D341Med (cell line): ENCODE measurements around the gene REEP6.
"Not testable (repeated sequence)": the region's sequence is repeated elsewhere in the genome, so short reads cannot be mapped to it uniquely, and the experiment has no call there.

Experiments
- DNase-seq: peaks from one replicate; pipeline ENCODE4 v3.0.0; 2012; ENCODE audit warnings: low spot score

Gene REEP6

DNA sequence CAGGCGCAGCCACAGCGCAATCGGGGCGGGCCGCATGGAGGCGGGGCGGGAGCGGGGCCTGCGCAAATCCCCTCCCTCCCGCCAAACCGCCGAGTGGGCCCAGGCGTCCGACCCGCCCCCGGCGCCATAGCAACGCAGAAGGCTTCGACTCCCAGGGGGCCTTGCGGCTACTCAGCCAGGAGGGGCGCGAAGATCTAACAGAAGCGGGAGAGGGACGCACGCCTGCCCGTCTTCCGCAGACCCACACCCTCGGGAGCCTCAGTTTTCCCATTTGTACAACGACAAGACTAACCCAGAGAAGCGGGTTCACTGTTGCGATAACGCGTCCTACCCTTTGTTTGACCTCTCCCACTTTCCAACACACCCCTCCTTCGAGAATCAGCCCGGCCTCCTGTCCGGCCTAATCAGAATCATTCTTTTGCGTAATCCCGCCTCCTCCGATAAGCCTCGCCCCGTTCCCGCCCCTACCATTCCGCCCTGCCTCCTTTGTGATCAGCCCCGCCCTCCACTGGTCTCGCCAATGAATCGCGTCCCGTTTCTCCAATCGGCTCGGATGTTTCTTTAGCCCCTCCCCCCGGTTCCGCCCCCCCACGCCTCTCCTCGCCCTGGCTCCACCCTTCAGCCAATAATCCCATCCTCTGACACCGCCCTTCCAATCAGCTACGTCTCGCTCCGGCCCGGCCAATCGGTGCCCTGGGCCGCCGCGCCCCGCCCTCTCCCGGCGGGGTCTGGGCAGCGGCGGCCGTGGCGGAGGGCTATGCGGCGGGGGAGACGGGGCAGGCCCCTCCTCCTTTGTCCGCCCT lies 469 bp upstream of the REEP6 start, which contains the start of gene PCSK4:
Gene PCSK4 (minus strand): TSS at position 40 of the 803 bp plus-strand sequence. CDS start 4 bp downstream, at position 36.
- DNase-seq = peak; percentile 97

DNA sequence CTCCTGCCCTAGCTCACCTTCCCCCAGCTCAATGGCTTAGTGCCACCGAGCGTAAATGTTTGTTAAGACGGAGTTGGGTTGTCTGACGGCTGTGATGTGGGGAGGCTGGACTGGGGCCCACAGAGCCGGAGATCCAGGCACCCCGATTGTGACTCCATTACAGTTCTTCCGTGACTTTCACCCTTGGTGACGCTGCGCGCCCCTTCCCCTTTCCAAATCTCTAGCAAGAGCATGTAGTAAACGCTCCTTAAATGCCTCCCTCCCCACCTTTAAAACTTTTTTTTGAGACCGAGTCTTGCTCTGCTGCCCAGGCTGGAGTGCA lies 829 bp downstream of the REEP6 start:
- DNase-seq = no peak

GRCh38 chr19:1492474-1493006 lies 1.6 kb downstream of the REEP6 start:
- DNase-seq = no peak

DNA sequence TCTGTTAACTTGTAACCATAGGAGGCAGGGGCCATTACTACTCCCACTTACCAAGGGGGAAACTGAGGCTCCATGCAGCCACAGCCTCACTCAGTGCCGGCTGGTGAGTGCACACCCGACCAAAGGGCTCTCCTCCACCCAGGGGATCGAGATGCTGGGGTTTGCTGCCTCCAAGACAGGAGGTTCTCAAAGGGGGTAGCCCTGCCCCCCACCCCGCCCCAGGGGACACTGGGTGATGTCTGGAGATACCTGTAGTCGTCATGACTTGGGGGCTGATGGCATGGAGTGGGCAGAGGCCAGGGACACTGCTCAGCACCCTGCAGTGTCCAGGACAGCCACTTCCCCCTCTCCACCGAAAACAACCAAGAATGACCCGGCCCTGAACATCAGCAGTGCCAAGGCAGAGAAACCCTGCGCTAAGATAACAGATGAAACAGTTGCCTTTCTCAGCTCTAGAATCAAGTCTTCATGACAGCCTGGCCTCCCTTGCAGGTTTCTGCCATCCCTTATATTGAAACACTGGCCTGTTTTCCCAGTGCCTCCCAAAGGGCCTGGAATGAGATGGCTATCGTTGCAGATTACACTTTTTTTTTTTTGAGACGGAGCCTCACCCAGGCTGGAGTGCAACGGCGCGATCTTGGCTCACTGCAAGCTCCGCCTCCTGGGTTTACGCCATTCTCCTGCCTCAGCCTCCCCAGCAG lies 3.3 kb downstream of the REEP6 start:
- no peak for DNase-seq

- DNase-seq = no peak
These were observed 4.2 kb downstream of the REEP6 start for GRCh38 chr19:1495051-1495798.

DNA sequence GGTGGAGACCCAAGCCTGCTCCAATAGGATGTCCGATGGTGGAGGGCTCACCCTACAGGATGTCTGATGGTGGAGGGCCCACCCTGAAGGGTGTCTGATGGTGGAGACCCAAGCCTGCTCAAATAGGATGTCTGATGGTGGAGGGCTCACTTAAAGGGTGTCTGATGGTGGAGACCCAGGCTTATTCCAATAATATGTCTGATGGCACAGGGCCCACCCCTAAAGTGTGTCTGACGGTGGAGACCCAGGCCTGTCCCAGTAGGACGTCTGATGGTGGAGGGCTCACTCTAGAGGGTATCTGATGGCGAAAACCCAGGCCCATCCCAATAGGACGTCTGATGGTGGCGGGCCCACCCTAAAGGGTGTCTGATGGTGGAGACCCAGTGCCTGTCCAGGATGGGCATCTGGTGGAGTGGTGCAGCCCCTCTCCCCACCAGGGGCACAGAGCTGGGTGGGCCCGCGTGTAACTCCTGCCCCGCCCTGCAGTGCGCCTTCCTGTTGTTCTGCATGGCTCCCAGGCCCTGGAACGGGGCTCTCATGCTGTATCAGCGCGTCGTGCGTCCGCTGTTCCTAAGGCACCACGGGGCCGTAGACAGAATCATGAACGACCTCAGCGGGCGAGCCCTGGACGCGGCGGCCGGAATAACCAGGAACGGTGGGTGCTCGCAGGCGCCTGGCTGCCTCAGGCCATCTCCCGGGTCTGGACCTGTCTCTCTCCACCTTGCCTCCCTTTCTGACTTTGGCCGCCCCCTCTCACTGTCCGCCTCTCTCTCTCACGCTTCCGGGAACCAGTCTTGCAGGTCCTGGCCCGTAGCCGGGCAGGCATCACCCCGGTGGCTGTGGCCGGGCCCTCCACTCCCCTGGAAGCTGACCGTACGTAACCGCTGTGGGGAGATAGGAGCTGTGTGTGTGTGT lies 5.1 kb downstream of the REEP6 start:
- no peak for DNase-seq

GRCh38 chr19:1496714-1497577 lies 6.0 kb downstream of the REEP6 start:
- no peak for DNase-seq

DNA sequence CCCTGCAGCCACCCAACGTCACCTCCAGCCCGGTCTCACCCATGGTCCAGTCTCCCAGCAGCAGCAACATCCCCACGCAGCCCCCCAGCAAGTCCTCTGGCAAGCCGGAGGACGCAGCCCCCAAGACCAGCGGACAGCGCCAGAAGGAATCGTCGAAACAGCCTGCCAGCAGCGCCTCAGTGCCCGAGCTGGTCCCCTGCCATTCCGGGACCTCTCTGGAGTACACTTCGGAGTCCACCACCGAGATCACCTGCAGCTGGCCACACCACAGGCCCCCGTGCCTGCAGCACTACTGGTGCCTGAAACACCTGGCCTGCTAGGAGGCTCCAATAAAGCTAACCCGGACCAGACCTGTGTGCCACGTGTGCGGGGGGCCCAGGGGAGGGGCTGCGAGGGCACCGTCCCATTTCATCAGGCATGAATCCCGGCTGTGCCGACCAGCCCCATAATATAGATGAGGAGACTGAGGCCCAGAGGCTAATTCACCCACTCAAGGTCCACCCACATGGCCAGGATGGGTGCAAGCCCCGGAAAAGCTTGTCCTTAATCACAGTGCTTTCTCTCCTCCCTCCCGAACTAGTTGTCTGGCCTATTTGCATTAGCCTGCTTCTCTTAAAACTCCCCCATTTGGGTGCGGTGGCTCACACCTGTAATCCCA lies 6.7 kb downstream of the REEP6 start:
- no peak for DNase-seq

DNA sequence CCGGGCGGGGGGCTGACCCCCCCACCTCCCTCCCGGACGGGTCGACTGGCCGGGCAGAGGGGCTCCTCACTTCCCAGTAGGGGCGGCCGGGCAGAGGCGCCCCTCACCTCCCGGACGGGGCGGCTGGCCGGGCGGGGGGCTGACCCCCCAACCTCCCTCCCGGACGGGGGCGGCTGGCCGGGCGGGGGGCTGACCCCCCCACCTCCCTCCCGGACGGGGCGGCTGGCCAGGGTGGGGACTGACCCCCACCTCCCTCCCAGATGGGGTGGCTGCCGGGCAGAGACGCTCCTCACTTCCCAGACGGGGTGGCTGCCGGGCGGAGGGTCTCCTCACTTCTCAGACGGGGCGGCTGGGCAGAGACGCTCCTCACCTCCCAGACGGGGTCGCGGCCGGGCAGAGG lies 8.2 kb downstream of the REEP6 start:
- not testable (repeated sequence) for DNase-seq

DNA sequence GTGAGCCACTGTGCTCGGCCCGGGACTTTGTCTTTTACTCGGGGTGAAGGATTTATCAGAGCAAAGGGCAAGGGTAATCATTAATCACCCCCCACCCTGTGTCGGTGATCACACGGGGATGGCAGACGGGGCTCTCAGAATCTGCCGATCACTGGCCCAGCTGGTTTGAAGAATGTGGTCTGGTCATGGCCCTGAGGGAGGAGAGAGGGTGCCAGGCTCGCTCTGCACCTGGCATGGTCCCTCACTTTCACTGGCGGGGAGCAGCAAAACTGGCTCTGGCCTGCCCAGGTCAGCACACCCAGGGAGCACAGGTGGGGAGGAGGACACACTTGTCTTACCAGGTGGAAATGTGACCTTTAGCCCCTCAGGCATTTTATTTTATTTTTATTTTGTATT lies 10.2 kb downstream of the REEP6 start:
- no peak for DNase-seq

DNA sequence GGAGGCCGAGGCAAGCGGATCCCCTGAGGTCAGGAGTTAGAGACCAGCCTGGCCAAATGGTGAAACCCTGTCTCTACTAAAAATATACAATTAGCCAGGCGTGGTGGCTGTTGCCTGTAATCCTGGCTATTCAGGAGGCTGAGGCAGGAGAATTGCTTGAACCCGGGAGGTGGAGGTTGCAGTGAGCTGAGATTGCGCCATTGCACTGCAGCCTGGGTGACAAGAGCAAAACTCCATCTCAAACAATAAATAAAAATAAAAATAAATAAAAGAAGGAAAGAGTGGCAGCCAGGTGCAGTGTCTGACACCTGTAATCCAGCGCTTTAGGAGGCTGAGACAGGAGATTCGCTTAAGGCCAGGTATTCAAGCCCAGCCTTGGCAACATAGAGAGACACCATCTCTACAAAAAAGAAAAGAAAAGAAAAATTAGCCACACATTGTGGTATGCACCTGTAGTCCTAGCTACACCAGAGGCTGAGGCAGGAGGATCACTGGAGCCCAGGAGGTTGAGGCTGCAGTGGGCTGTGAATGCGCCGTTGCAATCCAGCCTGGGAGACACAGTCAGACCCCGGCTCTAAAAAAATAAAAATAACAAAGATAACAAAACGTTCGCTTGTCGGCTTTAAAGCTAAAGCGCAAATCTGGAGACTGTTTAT lies 11.6 kb downstream of the REEP6 start:
- DNase-seq = no peak

GRCh38 chr19:1503089-1503924 lies 12.3 kb downstream of the REEP6 start:
- DNase-seq = peak; percentile 83

GRCh38 chr19:1503925-1504773 lies 13.2 kb downstream of the REEP6 start:
- DNase-seq = no peak

GRCh38 chr19:1505012-1505411 lies 14.0 kb downstream of the REEP6 start:
- DNase-seq = no peak

GRCh38 chr19:1505991-1506881 lies 15.3 kb downstream of the REEP6 start:
- DNase-seq = no peak

GRCh38 chr19:1507192-1507660 lies 16.2 kb downstream of the REEP6 start:
- DNase-seq = no peak
